Stimulated activated CD4-positive, alpha-beta T cell treated with anti-CD3 and anti-CD28 coated beads, Interleukin-15, amount 100 ng/mL, for 48 hours (primary cell): ENCODE measurements around the gene CXCL5.
"Not testable (repeated sequence)": the region's sequence is repeated elsewhere in the genome, so short reads cannot be mapped to it uniquely, and the experiment has no call there.

Experiments
- DNase-seq, 2 donors: peaks; one replicate each; pipeline ENCODE4 v3.0.0-alpha.2; 2020; ENCODE audit warnings: low read depth in 2 of 2

CXCL5 gene

GRCh38 chr4:74015126-74015780 lies 16.8 kb upstream of the CXCL5 start:
- no peak for DNase-seq

- no peak for DNase-seq
Observed at GRCh38 chr4:74014332-74014731, 15.9 kb upstream of the CXCL5 start.

- DNase-seq, result no peak
Observed at GRCh38 chr4:74013264-74013663, 14.8 kb upstream of the CXCL5 start.

- no peak for DNase-seq
Observed at GRCh38 chr4:74012130-74012529, 13.7 kb upstream of the CXCL5 start.

GRCh38 chr4:74009307-74009706 lies 10.8 kb upstream of the CXCL5 start:
- no peak for DNase-seq

GRCh38 chr4:74006009-74006476 lies 7.6 kb upstream of the CXCL5 start:
- DNase-seq, result no peak

- DNase-seq, result no peak
Observed at GRCh38 chr4:74005528-74005927, 7.1 kb upstream of the CXCL5 start.

GRCh38 chr4:74004668-74005067 lies 6.2 kb upstream of the CXCL5 start:
- DNase-seq, result no peak

GRCh38 chr4:74000301-74000700 lies 1.8 kb upstream of the CXCL5 start:
- no peak for DNase-seq

- no peak for DNase-seq
Observed at GRCh38 chr4:73992050-73992449, 6.4 kb downstream of the CXCL5 start.

- no peak for DNase-seq
Observed at GRCh38 chr4:73991742-73992000, 6.8 kb downstream of the CXCL5 start.

- no peak for DNase-seq
Observed at GRCh38 chr4:73990988-73991741, 7.3 kb downstream of the CXCL5 start.

GRCh38 chr4:73989928-73990327 lies 8.5 kb downstream of the CXCL5 start:
- DNase-seq, result no peak

GRCh38 chr4:73989031-73989430 lies 9.4 kb downstream of the CXCL5 start:
- DNase-seq, result no peak

GRCh38 chr4:73988061-73988460 lies 10.4 kb downstream of the CXCL5 start, which contains the start of gene PPBP:
Gene PPBP, minus strand, starts transcription at chr4:73988190. Its CDS starts 87 bp downstream, at chr4:73988103.
- no peak for DNase-seq

GRCh38 chr4:73985528-73985852 lies 13.0 kb downstream of the CXCL5 start:
- no peak for DNase-seq

- DNase-seq, result no peak
Observed at GRCh38 chr4:73984736-73985527, 13.5 kb downstream of the CXCL5 start.

GRCh38 chr4:73981175-73981574 lies 17.3 kb downstream of the CXCL5 start:
- not testable (repeated sequence) for DNase-seq

- DNase-seq, result no peak
Observed at GRCh38 chr4:73979407-73979957, 19.0 kb downstream of the CXCL5 start.

GRCh38 chr4:73978886-73979285 lies 19.6 kb downstream of the CXCL5 start:
- DNase-seq, result no peak

- DNase-seq, result no peak
Observed at GRCh38 chr4:73976716-73977115, 21.8 kb downstream of the CXCL5 start.

GRCh38 chr4:73976217-73976616 lies 22.3 kb downstream of the CXCL5 start:
- no peak for DNase-seq

GRCh38 chr4:73974352-73974751 lies 24.1 kb downstream of the CXCL5 start:
- no peak for DNase-seq
